Suppressor macrophage (primary cell): ENCODE data around the gene PPBP.
A peak's percentile ranks its signal among the peaks of the same experiment; 100 is the strongest.
"Not testable (repeated sequence)": the region's sequence is repeated elsewhere in the genome, so short reads cannot be mapped to it uniquely, and the experiment has no call there.

Experiments
- DNase-seq, 4 experiments: peaks; one replicate each; pipeline ENCODE4 v3.0.0-alpha.2; 2020 to 2022

PPBP gene

DNA sequence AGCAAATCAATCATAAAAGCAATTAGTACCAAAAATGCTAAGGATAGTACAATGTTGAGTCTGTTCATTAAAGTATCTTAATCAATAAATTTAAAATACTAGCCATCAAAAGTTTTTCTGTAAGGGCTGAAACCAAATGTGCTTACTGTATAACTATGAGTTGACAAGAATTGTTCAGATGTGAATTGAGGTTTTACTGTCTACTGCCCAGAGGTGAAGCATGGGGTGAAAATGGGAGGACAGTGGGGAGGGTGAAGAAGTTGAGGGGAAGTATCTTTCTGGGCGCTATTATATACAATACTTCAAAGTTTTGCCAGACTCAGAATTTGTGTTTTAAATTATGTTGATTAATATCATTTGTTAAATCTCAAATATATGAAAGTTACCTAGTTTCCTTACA, 4.1 kb upstream of the PPBP start:
- no peak for DNase-seq

DNA sequence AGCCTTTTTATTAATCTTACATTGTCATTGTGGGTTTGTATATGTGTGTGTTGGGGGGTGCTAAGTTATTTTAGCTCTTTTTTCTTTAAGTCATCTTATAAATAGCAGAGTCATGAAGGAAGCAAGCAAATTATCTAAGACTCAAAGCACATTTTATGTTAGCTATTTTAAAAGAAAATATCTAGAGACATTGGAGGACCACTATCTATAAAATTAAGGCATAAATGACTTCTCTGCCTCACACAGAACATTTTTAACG, 3.7 kb upstream of the PPBP start:
- DNase-seq: no peak

DNA sequence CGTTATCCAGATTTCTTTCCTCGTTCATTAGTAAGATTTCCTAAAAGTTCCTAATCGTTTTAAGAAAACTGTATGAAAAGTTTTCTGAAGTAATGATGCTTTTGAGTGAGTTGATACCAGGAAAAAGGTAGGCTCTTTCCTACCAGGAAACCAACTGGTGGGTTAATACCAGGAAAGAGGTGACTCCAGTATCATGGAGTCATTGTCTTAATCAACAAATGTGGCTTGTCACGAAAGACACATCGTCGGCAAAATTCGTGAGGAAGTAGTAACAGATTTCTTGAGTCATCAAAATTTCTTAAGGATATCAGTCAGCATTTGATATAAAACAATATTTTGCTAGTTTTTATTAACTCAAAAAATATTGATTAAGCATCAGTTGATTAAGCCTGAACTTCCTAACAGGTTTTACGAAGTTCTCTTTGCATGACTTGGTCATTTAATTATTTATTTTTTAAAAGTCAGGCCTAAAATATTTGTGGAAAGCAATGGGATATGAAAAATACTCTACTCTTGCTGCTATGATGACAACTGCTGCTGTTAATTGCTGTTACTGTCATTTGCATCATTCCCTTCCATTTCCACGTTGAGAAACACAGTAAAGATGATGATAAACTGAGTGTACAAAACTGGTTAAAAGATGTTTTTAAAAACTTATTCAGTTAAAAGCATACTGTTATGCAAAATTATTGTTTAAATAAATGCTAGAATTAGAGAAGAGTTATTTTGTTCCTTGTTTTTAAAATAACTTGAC, 3.2 kb upstream of the PPBP start:
- no peak for DNase-seq

DNA sequence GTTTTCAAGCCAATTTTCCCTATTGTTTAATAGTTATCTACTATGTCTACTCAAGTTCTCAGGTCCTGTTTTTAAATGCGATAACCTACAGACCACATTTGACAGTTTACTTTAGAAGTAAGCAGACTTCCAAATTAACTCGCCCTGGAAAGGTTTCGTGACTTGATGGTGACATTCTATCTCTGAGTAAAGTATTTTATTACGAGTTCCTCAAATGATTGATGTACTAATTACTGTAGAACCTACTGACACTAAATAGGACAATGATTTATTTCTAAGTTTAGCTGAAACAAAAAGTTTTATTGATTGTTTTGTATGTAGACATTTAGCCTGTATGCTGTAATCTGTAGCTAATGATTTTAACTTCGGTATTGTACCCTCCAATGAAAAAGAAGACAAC, 1.9 kb upstream of the PPBP start:
- DNase-seq: no peak

DNA sequence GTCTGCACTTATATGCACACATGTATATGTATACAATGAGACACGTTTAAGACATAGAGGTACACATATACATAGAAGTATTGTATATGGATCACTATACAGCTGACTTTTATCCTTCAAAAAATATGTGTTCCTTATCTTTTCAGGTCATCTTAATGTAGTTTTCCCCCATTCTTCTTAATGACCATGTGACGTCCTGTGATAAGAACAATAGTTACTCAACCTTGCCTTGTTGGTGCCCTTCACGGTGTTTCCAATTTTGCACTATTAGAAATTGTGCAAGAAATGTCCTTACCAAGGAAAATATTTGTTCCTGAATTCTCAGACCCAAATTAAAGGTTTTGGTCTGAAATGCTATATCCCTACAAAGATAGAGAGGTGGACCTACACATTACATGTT, 1.0 kb upstream of the PPBP start:
- no peak for DNase-seq

DNA sequence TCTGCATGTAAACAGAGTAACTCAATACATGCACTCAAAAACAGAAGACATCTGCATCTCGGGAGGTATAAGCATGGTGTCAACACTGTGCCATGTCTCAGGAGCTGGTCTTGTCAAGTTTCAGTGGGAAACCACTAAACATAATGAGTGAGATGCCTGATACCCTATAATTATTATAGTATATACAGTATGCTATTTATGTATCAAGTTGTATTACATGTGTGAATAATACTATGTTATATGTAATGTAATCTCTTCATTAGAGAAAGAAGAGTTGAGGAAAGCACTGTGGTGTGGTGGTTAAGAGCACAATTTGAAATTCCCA, 2.5 kb downstream of the PPBP start:
- DNase-seq: no peak

DNA sequence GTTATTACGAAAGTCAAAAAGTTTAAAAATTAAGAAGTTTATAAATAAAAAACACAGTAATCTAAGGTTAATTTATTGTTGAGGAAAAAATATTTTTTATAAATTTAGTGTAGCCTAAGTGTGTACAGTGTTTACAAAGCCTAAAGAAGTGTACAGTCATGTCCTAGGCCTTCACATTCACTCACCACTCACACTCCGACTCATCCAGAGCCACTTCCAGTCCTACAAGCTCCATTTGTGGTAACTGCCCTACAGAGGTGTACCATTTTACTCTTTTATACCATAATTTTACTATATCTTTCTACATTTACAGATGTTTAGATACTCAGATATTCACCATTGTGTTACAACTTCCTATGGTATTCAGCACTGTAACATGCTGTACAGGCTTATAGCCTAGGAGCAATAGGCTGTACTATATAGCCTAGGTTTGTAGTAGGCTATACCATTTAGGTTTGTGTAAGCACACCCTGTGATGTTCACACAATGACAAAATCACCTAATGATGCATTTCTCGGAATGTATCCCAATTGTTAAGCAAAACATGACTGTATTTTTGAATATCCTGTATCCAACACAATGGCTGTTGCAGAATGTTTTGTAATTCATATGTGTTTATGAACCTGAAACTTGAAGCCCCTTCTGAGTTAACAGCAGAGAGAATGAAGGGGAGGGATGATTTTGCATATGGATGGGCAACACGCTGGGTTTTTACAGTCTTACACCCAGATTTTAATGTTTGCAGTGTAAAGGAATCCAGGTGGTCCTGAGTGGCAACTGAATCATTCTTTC, 3.1 kb downstream of the PPBP start:
- DNase-seq: no peak

DNA sequence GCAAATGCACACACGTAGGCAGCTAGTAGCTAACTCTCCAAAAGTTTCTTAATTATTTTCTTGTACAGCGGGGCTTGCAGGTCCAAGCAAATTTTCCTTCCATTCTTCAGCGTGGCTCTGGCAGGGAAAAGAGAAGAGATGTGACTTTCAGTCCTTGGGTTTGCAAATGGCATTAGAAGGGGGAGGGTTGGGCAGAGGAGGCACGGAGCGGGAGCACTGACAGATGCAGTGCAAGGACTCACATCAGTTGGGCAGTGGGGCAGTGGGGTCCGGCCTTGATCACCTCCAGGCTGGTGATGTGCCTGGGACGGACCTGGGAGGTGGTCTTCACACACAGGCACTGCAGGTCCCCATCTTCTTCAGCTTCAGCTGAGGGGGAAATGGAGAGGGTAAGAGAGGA, 6.8 kb downstream of the PPBP start:
- not testable (repeated sequence) for DNase-seq

DNA sequence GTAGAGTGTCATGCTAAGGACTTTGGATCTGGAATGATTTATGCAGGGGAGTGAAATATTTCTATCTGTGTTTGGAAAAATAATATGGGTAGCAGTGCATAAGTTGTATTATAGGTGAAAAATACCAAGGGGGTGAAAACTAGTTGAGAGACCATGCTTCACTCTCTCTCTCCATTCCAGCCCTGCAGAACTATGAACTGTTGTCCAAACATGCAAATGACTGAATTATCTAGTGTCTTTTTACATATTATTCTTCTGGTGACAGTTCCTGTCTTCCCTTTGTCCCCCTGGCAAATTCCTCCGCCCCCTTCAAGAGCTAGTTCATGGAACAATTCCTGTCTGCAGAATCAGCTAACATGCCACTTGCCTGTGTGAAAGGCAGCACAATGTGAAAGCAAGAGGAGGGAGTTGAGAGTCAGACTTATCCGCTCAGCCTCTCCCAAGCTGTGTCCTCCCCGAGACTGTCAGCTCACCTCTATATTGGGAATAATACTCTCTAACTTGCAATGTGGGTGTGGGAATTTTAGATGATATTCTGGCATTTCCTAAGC, 8.5 kb downstream of the PPBP start:
- DNase-seq: no peak

DNA sequence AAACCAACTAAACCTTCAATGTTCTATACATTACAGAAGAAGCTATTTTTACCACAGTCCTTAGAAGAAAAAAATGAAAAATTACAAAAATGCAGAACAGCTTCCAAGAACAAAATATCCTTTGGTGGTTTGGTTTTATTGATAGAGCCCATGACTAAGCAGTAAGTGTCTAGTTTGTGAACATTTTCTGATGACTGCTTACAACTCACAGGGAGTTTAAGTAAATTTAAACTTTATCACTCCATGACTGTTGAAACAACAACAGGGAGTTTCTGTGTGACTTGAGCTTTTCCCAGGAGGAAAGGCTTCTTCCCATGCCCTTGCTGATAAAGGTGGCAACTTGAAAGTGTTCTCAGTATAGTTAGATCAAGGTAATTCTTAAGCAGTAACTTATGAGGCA, 9.1 kb downstream of the PPBP start:
- DNase-seq: peak in 2 of 4 experiments; percentile 12 to 20

DNA sequence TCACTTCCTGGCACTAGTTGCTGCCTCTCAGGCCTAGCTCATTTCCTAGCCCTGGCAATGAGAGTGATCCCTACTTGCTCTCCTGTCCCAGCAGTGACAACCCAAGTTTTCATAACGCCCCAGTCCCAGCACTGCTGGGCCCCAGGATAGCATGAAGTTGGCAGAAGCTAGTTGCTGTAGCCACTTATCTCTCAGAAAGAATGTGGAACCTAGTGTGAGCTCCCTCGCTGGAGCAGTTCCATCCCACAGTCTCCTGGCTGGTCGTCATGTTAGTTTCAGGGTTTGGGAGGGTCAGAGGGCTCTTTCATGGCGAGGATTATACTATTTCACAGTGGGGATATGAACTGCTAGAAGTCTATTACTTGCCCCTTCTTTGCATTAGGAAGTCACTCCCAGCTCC, 11.3 kb downstream of the PPBP start:
- no peak for DNase-seq

DNA sequence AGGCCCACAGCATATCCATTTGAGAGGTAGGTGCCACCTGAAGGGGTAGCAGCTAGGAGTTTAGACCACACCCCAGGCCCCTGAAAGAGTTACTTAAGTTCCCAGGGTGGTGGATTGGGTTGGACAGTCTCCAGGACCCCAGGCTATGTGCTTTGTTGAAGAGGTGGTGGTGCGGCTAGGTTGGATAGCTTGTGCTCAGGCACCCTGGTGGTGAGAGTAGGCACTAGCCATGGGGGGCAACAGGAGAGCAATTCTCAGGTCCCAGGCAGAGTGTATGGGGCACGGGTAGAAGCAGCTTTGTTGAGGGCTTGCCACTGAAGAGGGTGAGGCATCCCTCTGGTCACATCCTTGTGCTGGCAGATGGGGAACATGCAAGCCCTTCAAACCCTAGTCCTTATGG, 11.8 kb downstream of the PPBP start:
- DNase-seq: no peak

DNA sequence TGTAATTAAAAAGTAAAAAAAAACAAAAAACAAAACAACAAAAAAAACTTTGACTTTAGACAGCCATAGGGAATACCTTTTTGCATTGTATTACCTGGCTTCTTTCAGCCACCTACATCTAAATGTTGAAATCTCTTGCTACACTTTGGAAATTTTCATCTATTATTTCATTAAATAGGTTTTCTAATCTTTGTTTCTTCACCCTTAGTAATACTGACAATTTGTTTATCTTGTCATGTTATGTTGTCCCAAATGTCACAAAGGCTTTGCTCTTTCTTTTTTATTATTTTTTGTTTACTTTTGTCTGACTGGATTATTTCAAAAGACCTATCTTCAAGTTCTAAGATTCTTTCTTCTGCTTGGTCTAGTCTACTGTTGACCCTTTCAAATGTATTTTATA, 13.6 kb downstream of the PPBP start:
- DNase-seq: no peak

DNA sequence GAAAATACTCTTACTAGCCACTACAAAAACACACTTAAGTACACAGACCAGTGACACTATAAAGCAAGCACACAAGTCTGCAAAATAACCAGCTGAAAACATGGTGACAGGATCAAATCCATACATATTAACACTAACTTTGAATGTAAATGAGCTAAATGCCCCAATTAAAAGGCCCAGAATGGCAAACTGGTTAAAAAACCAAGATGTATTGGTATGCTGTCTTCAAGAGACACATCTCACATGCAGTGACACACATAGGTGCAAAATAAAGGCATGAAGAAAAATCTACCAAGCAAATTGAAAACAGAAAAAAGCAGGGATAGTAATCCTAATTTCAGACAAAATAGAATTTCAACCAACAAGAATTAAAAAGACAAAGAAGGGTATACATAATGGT, 17.0 kb downstream of the PPBP start:
- DNase-seq: no peak

DNA sequence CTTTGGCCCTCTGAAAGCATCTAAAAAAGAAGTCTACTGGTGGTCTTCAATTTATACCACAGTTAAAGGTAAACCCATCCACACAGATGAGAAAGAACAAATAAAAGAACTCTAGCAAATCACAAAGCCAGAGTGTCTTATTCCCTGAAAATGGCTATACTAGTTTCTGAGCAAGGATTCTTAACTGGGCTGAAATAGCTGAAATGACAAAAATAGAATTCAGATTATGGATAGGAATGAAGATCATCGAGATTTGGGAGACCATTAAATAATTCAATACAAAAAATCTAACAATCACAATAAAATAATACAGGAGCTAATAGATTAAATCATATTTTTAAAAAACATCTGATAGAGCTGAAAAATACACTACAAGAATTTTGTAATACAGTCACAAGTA, 18.0 kb downstream of the PPBP start:
- DNase-seq: no peak

DNA sequence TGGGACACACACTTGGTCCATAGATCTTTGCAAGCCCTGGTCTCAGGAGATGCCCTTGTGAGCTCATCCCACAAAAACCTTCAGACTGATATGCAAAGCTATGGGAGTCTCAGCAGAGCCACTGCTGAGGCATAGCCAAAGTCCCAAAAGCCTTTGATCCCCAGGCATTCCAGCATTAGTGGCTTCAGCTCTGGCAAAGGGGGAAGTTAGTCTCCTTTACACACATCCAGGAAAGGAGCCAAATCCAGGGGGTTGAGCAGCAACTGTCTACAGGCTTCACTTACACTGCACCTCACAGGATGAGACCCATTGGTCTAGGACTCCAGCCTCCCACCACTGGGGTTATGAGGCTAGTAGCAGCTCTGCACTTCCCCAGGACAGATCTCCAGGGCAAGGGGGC, 20.1 kb downstream of the PPBP start:
- DNase-seq: no peak

DNA sequence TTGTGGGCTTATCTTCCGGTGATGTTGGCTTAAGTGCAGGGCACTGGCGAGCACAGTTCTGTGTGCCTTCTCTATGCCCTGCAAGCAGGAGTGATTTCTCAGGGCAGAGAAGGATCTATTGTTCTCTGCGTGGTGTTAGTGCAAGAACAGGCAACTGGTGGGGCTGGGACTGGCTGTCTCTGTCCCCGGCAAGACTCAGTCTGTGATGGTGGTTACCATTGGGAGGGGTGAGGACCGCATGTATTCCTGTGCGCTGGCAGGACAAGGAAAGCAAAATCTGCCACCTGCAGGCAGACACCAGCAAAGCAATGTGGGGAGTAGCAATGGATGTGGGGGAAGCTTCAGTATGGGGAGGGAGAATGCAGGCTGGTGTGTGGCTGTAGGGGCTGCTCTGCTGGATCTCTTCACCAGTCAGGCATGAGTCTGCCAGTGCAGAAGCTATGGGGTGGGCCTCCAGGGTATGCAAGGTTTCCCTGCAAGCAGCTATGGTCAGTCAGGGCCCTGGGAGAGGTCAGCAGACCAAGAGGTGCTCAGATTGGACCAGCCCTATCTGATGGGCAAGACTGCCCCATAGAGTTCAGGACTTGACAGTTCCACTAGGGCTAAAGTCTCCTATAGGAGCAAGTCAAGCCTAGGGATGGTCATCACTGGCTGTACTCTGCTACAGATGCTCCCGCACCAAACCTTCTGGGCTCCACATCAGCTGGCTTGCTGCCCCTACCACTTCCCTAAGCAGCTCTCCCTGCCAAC, 23.0 kb downstream of the PPBP start:
- DNase-seq: no peak

DNA sequence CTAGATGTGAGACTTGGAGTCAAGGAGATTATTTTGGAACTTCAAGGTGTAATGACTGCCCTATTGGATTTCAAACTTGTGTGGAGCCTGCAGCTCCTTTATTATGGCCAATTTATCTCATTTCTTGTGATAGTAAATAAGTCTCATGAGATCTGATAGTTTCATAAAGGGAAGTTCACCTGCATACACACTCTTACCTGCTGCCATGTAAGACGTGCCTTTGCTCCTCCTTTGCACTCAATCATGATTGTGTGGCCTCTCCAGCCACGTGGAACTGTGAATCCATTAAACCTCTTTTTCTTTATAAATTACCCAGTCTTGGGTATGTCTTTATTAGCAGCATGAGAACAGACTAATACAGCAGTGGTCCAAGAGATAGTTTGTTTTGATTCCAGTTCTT, 25.3 kb downstream of the PPBP start:
- no peak for DNase-seq

DNA sequence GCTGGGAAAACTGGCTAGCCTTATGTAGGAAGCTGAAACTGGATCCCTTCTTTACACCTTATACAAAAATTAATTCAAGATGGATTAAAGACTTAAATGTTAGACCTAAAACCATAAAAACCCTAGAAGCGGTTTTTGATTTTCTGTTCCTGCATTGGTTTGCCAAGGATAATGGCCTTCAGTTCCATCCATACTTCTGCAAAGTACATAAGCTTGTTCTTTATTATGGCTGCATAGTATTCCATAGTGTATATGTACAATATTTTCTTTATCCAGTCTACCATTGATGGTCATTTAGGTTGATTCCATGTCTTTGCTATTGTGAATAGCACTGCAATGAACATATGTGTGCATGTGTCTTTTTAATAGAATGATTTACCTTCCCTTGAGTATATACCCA, 28.9 kb downstream of the PPBP start:
- DNase-seq: not testable (repeated sequence)

DNA sequence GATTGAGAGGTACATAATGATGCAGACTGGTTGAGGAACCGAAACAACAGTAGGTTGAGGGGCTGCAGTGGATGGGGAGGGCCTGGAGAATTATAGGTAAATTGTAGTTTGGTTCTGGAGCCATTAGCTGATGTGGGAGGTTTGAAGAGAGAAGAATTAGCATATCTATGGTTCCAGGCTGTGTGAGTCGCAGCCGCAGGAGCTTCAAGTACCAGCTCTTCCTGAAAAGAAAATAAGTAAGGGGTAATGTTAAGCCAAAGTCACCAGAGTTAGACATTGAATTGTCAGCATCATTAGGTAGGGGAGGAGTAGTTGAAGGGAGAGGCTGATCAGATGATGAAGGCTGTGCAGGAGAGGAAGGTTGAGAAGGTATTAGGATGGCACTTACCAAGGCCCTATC, 35.6 kb downstream of the PPBP start:
- no peak for DNase-seq

DNA sequence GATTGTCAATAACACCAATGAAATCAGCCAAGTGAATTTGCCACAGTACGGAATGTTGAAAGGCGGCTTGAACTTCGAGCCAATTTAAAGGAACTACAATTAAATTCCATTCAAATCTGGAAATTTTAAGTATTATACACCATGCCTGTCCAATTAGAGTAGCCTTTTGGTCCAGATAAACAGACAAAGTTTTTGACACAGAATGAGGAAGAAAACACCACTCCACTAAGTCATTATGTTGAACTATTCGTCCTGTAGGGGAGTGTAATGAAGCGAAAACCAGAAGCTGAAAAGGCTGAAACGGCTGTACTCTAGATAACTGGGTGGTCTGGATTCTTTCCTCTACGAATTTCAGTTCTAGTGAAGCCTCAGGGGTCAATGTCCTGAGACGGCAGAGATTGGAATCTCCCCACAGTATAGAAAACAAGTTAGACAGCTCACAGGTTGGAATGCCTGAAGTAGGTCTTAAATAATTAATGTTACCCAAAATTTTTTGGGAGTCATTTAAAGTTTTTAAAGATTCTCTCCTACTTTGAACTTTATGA, 37.5 kb downstream of the PPBP start:
- DNase-seq: not testable (repeated sequence)

DNA sequence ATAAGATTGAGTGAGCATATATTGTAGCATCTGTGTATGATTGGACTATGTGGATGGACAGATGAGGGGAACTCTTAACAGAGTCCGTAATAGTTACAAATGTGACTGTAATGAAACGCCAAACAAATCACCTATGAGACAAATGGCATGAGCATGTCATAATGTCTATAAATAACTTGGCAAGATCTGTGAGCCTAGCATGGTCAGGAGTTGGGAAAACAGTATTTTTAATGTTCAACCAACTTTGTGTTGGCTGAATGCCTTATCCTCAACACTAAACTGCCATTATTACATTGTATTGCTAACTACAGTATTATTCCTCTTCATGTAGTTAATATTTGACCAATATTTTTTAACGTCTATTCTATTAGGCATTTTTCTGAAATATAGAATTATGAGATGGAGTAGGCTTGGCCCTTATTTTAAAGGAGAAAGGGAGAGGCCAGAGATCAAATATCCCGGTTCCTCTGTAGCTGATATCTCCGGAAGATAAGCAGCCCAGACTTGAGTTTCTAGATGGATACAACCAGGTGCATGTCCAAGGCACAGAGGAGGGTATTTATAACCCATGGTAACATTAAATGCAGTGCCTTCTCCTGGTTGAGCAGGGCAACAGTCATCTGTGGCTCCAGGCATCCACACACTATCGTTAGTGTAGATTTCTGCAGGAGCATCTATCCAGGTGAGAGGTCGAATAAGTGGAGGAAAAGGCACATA, 38.8 kb downstream of the PPBP start:
- no peak for DNase-seq

DNA sequence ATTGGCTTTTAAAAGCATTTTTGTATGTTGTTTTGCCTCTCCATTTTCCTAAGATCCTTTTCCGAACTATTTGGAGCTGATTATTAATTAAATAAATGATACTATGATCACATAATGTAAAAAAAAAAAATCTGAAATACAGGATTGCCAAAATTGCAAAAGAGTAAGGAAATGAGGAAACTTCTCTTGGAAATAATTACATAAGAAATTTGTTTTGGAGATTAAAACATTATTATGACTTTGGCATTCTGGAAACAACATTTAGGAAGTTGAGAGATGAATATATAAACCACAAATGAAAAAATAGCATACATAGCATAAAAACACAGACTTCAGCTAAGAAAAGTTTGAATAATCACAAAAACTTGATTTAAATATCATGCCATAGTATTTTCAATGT, 39.7 kb downstream of the PPBP start:
- DNase-seq: peak in 2 of 4 experiments; percentile 38 to 48
